NCI-H345 (cell line): Measurements from ENCODE around the gene IQCH.

Experiments
- DNase-seq: peaks from one replicate; lab custom pipeline; 2025; lab: John Stamatoyannopoulos, UW

The IQCH gene

GRCh38 chr15:67394873-67395639, 140.5 kb downstream of the IQCH start:
- no peak for DNase-seq

GRCh38 chr15:67396114-67396513, 141.5 kb downstream of the IQCH start:
- no peak for DNase-seq

GRCh38 chr15:67397139-67397538, 142.6 kb downstream of the IQCH start:
- no peak for DNase-seq

- DNase-seq = no peak
These were observed 145.3 kb downstream of the IQCH start for GRCh38 chr15:67399925-67400324.

GRCh38 chr15:67400890-67401289, 146.3 kb downstream of the IQCH start:
- DNase-seq = no peak

- no peak for DNase-seq
These were observed 146.8 kb downstream of the IQCH start for GRCh38 chr15:67401336-67401735.

GRCh38 chr15:67403428-67404154, 149.0 kb downstream of the IQCH start:
- DNase-seq = no peak

- no peak for DNase-seq
These were observed 150.9 kb downstream of the IQCH start for GRCh38 chr15:67405208-67406191.

- DNase-seq = no peak
These were observed 151.8 kb downstream of the IQCH start for GRCh38 chr15:67406257-67406861.

- no peak for DNase-seq
These were observed 153.2 kb downstream of the IQCH start for GRCh38 chr15:67407786-67408185.

GRCh38 chr15:67409175-67409574, 154.6 kb downstream of the IQCH start:
- peak; percentile 25 for DNase-seq

- no peak for DNase-seq
These were observed 156.9 kb downstream of the IQCH start for GRCh38 chr15:67411486-67411885.

- no peak for DNase-seq
These were observed 159.3 kb downstream of the IQCH start for GRCh38 chr15:67413770-67414390.

GRCh38 chr15:67415181-67415580, 160.6 kb downstream of the IQCH start:
- no peak for DNase-seq

- no peak for DNase-seq
These were observed 162.3 kb downstream of the IQCH start for GRCh38 chr15:67416891-67417290.

- DNase-seq = no peak
These were observed 165.1 kb downstream of the IQCH start for GRCh38 chr15:67419705-67420104.

- DNase-seq = no peak
These were observed 165.6 kb downstream of the IQCH start for GRCh38 chr15:67420137-67420536.

- no peak for DNase-seq
These were observed 166.5 kb downstream of the IQCH start for GRCh38 chr15:67421105-67421504.

- DNase-seq = no peak
These were observed 167.7 kb downstream of the IQCH start for GRCh38 chr15:67422296-67422695.

- peak; percentile 5 for DNase-seq
These were observed 179.0 kb downstream of the IQCH start for GRCh38 chr15:67433495-67434099.
